GM18508 (cell line): ENCODE data around the gene JADE1.

ENCODE experiments used
- ATAC-seq: cut with Tn5 transposase; IDR thresholded peaks from one replicate; pipeline ENCODE4 v1.9.1; 2021; ENCODE audit warnings: moderate number of reproducible peaks; ENCODE audit not compliant: insufficient read depth, unreplicated experiment

JADE1 gene

GRCh38 chr4:128809477-128810330, at the start of gene JADE1:
Gene JADE1, plus strand, starts transcription at chr4:128809700. Its CDS starts 22,059 bp downstream, at chr4:128831759.
- ATAC-seq: peak; percentile 43

GRCh38 chr4:128766781-128767180, 42.7 kb upstream of the JADE1 start:
- no peak for ATAC-seq

GRCh38 chr4:128768373-128768996, 41.0 kb upstream of the JADE1 start:
- ATAC-seq: no peak

- no peak for ATAC-seq
Measured at GRCh38 chr4:128769011-128769410, 40.5 kb upstream of the JADE1 start.

GRCh38 chr4:128770807-128771206, 38.7 kb upstream of the JADE1 start:
- no peak for ATAC-seq

- no peak for ATAC-seq
Measured at GRCh38 chr4:128775477-128775876, 34.0 kb upstream of the JADE1 start.

GRCh38 chr4:128775916-128776315, 33.6 kb upstream of the JADE1 start:
- ATAC-seq: no peak

- ATAC-seq: no peak
Measured at GRCh38 chr4:128776794-128777216, 32.7 kb upstream of the JADE1 start.

- ATAC-seq: no peak
Measured at GRCh38 chr4:128780688-128781087, 28.8 kb upstream of the JADE1 start.

GRCh38 chr4:128782076-128782715, 27.3 kb upstream of the JADE1 start:
- no peak for ATAC-seq

- no peak for ATAC-seq
Measured at GRCh38 chr4:128782875-128783614, 26.5 kb upstream of the JADE1 start.

- no peak for ATAC-seq
Measured at GRCh38 chr4:128787509-128788311, 21.8 kb upstream of the JADE1 start.

GRCh38 chr4:128793859-128794672, 15.4 kb upstream of the JADE1 start:
- no peak for ATAC-seq

- no peak for ATAC-seq
Measured at GRCh38 chr4:128796934-128797333, 12.6 kb upstream of the JADE1 start.

- ATAC-seq: no peak
Measured at GRCh38 chr4:128800284-128800683, 9.2 kb upstream of the JADE1 start.

- no peak for ATAC-seq
Measured at GRCh38 chr4:128800701-128801284, 8.7 kb upstream of the JADE1 start.

GRCh38 chr4:128802680-128803628, 6.5 kb upstream of the JADE1 start:
- ATAC-seq: no peak
